HepG2 (cell line): Measurements from ENCODE around the gene MYO16. TPM values are rescaled to one million over a fixed set of nuclear protein-coding genes. Genes with fewer than 3 reads are reported as not detected.

Experiments
- HNF4A ChIP-seq: sonication (generic); formaldehyde crosslinking; IDR thresholded peaks from 2 replicates; pipeline ENCODE4 v1.4.0; 2020; ENCODE audit warnings: missing genetic modification reagents
- POGK ChIP-seq: sonication (generic); formaldehyde crosslinking; conservative IDR thresholded peaks from 2 replicates; pipeline ENCODE4 v1.8.0; 2022; ENCODE audit warnings: mild to moderate bottlenecking, moderate library complexity, missing genetic modification reagents
- RBM22 ChIP-seq: fragments of 200-400 bp; formaldehyde crosslinking; optimal IDR thresholded peaks from 2 replicates; pipeline ENCODE3; 2017; ENCODE audit warnings: mild to moderate bottlenecking, low read length, moderate library complexity
- TERF1 ChIP-seq: sonication (generic); formaldehyde crosslinking; IDR thresholded peaks from 2 replicates; pipeline ENCODE4 v1.8.0; 2022; ENCODE audit warnings: mild to moderate bottlenecking, missing genetic modification reagents, moderate library complexity
- USF2 ChIP-seq, 2 experiments: sonication (generic) in 1 of 2; formaldehyde crosslinking in 1 of 2; IDR thresholded peaks; 2 replicates each; pipeline versions ENCODE4 v1.5.1 to v1.6.1; 2011 to 2020; ENCODE audit warnings: borderline replicate concordance in 1 of 2, low read depth in 1 of 2, low read length in 1 of 2, mild to moderate bottlenecking in 1 of 2, missing genetic modification reagents in 1 of 2, moderate library complexity in 1 of 2
- ZBTB42 ChIP-seq: sonication (generic); formaldehyde crosslinking; IDR thresholded peaks from 2 replicates; pipeline ENCODE4 v1.5.0; 2020; ENCODE audit warnings: mild to moderate bottlenecking, missing genetic modification reagents
- ZBTB49 ChIP-seq: sonication (generic); formaldehyde crosslinking; IDR thresholded peaks from 2 replicates; pipeline ENCODE4 v1.4.0; 2020; ENCODE audit warnings: missing genetic modification reagents, borderline replicate concordance
- ZNF124 ChIP-seq: sonication (generic); formaldehyde crosslinking; IDR thresholded peaks from 2 replicates; pipeline ENCODE4 v1.4.0; 2020; ENCODE audit warnings: missing genetic modification reagents
- ZNF605 ChIP-seq: sonication (generic); formaldehyde crosslinking; IDR thresholded peaks from 2 replicates; pipeline ENCODE4 v1.8.0; 2022; ENCODE audit warnings: mild to moderate bottlenecking, missing genetic modification reagents
- ZNF670 ChIP-seq: sonication (generic); formaldehyde crosslinking; IDR thresholded peaks from 2 replicates; pipeline ENCODE4 v1.8.0; 2022; ENCODE audit warnings: mild to moderate bottlenecking, missing genetic modification reagents, borderline replicate concordance
- polyA plus RNA-seq, 8 experiments: library from polyadenylated mRNA; depleted of rRNA in 3 of 8; stranded (reverse) in 7 of 8; unstranded in 1 of 8; fragments of >200 nt; fragmentation: Illumina TruSeq in 4 of 8; extraction: Trizol in 4 of 8; gene quantifications; 2 replicates each; pipeline versions ENCODE4 v1.2.1 to v1.2.3, GENCODE V29; 2011 to 2016; ENCODE audit warnings: low read depth in 4 of 8, missing spikeins in 1 of 8, mixed read lengths in 1 of 8; ENCODE audit not compliant: insufficient read depth in 1 of 8
- total RNA-seq, 5 experiments: library from RNA; depleted of rRNA; stranded (reverse); fragments of >200 nt; fragmentation: Illumina TruSeq; extraction: Trizol; gene quantifications; 2 replicates each; pipeline ENCODE4 v1.2.3, GENCODE V29; 2016; ENCODE audit warnings: low read depth in 1 of 5

The MYO16 gene
- total and polyA plus RNA-seq, 2 of the 13 experiments (the other 11 are each of a cell fraction or from before 2014, with no cell fraction given) = not detected

- TF ChIP-seq ZBTB49 (CRISPR knock-in tag) (no peak), HNF4A (no peak), ZNF124 (CRISPR knock-in tag) (no peak), USF2 (IDR thresholded peaks at IDR 0.05; ENCODE audit: low read depth, low read length) (no peak), USF2 (CRISPR knock-in tag; IDR thresholded peaks at IDR 0.05; ENCODE audit: borderline replicate concordance) (no peak), ZNF670 (CRISPR knock-in tag) (no peak), ZBTB42 (no peak), TERF1 (CRISPR knock-in tag) (no peak), ZNF605 (CRISPR knock-in tag) (no peak), POGK (CRISPR knock-in tag) (no peak), RBM22 (no peak)
Observed at GRCh38 chr13:108855737-108856387, 226.5 kb downstream of the MYO16 start (continued).
